GM18502 (cell line): ENCODE measurements around the gene DYNLT4.
"Not testable (repeated sequence)": the region's sequence is repeated elsewhere in the genome, so short reads cannot be mapped to it uniquely, and the experiment has no call there.

Experiments
- ATAC-seq: cut with Tn5 transposase; IDR thresholded peaks from one replicate; pipeline ENCODE4 v1.9.1; 2021; ENCODE audit warnings: mild to moderate bottlenecking; ENCODE audit not compliant: unreplicated experiment, poor library complexity

The DYNLT4 gene

DNA sequence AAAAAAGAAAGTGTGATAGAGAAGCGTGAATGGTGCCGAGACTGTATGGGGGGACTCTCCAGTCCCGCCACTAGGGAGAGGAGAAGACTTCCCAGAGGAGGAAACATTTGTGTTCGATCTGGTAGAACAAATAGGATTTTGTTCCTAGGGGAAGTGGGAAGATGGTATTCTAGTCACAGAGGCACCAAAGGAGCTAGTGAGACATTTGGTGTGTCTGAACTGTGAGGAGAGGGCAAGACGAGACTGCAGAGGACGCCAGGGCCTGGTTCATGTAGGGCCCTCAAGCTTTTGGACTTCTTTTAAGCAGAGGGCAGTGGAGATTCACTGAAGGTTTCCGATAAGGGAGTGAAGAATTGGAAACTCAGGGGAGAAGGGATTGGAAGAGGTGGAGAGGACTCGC, 4.1 kb upstream of the DYNLT4 start:
- ATAC-seq, result no peak

DNA sequence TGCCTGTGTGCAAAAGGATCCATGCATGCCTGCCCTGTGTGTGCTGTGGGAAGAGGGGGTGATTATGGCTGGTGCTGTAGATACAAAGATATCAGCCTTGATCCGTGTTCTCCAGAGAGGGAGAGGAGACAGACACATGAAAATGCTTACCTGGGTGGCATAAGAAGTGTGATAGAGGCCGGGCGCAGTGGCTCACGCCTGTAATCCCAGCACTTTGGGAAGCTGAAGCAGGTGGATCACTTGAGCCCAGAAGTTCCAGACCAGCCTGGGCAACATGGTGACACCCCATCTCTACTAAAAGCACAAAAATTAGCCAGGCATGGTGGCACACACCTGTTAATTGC, 3.6 kb upstream of the DYNLT4 start:
- not testable (repeated sequence) for ATAC-seq

DNA sequence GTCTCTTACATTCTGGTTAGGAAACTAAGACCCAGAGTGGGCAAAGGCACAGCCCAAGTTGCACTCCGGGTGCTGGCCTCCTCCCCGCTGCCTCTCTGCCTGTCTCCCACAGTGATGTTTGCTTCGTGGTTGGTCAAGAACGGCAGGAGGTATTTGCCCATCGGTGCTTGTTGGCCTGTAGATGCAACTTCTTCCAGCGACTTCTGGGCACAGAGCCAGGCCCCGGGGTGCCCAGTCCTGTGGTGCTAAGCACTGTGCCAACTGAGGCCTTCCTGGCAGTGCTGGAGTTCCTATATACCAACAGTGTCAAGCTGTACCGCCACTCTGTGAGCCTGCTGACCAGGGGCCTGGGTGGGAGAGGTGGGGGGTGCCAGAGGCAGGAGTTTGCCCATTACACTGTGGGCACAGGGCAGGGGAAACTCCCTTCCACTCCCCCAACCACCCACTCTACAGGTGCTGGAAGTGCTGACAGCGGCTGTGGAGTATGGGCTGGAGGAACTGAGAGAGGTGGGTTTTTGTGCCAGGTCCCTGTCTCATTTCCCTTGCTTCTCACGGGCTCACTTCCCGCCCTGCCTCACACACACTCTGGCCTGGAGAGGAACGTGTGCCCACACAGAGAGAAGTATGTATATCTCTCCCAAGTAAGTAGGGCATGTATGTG, 3.1 kb upstream of the DYNLT4 start:
- ATAC-seq, result no peak

DNA sequence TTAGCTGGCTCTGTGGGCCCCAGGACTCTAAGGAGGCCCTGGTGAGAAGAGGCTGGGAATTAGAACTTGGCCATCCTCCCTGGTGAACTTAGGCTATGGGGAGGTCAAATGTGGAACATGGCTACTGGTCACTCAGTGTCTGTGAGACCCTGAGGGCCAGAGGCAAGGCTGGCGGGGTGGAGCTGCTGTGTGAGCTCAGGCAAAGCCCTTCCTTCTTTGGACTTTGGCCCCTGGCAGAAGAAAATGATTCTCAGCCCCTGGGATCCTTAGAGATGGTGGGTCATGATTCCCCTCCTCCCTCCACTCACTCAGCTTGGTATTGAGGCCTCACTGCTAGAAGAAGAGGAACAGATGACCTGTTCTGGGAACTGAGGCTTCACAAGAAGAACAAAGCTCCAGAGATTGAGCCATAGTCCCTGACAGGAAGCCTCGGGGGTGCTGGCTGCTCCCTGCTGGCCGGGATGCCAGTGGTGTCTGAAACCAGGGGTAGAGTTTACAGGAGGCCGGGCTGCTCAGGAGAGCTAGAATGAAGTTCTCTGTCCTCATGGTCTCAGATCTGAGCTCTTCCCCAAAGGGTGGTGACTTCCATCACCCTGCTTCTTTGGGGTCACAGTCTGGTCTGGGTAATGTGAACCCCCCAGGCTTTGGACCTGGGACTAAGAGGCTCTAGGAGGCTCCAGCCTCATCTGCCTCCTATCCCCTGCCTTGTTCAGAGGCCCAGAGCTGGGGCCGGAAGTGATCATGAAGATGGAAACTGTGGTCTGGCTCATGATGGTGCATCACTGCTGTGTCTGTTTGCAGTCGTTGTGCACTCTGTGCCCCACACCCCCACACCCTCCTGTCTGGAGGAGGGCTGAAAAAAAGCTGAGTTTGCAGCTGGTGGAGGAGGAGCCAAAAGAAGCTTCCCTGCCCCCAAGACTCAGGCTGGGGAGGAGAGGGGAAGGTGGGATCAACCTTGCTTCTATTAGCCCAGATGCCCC, 2.1 kb upstream of the DYNLT4 start:
- peak; percentile 62 for ATAC-seq

DNA sequence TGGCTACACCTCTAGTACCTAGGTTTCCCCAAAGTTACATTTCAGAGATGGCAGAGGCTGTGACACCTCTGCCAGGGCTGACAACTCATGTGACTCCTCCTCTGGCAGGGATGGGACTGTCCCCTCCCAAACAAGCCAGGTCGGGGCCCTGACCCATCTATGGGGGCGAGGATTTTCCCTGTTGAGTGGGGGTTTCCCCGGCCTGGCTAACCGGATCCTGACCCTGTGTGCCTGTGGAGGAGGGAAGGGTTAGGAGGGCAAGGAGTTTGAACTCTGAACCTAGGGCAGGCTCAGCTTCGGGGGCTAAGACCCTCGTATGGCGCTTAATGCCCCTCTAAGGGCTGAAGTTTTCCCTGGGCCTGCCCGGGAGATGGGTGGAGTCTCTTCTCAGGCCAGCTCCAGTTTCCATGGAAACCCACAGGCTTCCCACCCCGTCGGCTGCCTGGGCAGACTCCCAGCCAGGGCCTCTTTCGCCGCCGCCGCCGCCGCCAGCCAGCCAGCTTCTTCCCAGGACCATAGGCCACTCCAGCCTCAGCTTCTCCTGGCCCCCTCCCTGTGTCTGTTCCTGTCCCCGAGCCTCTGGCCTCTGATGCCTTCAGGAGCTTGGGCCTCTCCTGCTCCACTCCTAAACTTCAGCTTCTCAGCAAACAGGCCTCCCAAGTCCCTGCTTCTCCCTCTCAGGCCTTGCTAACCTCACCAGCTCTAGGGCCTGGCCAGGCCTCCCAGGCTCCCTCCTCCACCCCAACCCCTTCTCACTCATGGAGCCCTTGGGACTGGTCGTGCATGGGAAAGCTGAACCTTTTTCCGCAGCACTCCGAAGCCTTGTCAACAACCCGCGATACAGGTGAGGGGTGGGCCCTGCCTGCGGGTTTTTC, 1.1 kb upstream of the DYNLT4 start, which contains the start of gene BTBD19:
BTBD19 (plus strand) TSS at position 461 of the 875 bp plus-strand sequence; CDS start at position 759, 298 bp downstream.
- peak; percentile 23 for ATAC-seq

DNA sequence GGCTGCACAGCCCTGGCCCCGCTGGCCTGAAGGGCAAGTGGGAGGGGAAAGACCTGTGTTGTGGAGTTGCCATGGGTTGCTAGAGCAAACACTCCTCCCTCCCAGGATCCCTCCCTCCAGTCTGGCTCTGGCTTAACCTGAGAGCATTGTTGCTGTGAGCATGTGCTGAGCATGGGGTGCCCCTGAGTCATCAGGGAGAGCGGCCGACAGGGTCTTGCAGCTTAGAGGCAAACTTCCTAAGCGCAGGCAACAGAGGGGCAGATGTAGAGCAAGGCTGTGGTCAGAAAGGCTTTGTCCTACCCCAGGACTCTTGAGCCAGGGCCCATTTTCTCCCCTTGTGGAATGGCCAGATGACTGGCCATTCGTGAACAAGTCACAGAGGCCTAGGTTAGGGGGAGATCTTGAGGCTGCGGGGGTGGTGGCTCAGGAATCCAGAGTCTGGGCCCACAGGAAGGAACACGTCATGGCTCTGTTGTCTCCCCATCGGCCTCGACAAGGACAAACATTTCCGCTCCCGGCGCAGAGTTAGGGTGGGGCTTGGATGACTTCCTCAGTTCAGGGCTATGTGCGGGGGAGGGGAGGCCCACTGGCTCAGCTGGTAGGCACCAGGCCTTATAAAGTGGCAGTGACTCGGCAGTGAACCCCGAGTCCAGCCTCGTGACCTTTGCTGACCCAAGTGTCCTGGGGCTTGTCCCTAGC, 362 bp upstream of the DYNLT4 start:
- peak; percentile 42 for ATAC-seq

DNA sequence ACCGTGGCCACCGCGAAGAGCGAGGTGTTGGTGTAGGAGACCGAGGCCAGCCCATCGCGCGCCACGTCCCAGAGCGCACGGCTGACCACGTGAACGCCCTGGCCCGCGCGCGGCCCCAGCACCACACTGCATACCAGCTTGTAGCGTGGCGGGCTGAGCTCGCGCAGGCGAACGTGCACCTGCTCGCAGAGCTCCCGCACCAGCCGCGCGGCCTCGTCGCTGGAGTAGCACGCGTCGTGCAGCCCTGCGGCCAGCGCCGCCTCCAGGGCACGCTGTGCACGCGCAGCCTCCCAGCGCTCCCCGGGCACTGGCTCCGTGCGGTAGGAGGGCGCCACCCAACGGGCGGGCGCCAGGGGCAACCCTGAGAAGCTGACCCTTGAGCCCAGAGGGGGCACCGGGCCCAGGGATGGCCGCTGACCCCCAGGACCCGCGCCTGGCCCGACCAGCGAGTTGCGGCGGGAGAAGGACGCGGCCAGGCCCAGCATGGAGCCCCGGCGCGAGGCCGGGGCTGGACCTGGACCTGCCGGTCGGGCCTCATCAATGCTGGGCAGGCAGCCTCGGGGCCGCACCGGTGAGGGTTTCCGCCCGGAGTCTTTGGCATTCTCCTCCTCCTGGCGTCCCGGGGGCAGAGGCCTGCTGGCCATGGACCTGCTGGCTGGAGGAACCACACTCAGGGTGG, 987 bp downstream of the DYNLT4 start:
- no peak for ATAC-seq

DNA sequence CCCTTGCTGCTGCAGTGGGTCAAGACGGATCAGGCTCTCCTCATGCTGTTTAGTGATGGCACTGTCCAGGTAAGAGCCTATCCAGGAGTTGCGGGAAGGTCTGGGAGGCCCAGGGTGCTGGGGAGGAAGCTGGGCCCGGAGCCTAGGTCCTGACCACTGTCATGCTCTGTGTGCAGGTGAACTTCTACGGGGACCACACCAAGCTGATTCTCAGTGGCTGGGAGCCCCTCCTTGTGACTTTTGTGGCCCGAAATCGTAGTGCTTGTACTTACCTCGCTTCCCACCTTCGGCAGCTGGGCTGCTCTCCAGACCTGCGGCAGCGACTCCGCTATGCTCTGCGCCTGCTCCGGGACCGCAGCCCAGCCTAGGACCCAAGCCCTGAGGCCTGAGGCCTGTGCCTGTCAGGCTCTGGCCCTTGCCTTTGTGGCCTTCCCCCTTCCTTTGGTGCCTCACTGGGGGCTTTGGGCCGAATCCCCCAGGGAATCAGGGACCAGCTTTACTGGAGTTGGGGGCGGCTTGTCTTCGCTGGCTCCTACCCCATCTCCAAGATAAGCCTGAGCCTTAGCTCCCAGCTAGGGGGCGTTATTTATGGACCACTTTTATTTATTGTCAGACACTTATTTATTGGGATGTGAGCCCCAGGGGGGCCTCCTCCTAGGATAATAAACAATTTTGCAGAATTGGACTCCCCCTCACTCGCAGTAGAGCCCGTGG, 1.7 kb downstream of the DYNLT4 start:
- no peak for ATAC-seq

DNA sequence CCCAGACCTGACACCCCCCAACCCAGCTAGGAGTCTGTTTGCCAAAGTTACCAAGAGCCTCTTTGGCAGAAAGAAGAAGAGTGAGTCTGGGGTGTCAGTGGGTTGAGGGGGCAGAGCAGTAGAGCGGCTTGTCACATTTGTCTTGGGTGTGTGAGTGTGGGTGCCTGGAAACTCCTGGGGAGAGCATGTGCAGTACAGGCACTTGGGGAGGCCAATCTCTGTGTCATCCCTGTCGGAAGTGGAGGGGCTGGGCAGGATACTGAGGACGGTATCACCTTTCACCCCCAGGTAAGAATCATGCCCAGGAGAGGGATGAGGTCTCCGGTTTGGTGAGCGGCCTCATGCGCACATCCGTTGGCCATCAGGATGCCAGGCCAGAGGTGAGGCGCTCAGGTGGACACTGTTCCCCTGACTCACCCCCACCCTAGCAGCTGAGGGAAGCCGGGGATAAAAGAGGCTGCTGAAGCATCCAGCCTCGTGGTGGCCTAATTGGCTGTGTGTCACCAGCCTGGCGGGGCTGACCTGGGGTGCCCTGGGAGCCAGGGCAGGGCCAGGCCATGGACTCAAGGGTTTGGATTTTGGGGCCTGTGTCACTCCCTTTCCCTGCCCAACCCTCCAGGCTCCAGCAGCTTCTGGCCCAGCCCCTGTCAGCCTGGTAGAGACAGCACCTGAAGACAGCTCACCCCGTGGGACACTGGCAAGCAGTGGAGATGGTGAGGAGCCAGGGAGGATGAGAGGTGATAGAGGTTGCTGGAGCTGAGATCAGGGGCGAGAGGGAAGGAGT, 3.6 kb downstream of the DYNLT4 start:
- ATAC-seq, result no peak

DNA sequence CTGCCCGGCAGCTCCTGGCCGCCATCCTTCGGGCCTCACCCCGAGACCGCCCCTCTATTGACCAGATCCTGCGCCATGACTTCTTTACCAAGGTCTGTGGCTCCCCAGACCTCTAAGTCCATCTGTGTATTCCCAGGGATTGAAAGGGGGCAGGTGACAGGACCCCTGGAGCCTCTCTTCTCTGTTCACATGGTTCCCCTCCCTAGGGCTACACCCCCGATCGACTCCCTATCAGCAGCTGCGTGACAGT, 4.2 kb downstream of the DYNLT4 start:
- no peak for ATAC-seq

DNA sequence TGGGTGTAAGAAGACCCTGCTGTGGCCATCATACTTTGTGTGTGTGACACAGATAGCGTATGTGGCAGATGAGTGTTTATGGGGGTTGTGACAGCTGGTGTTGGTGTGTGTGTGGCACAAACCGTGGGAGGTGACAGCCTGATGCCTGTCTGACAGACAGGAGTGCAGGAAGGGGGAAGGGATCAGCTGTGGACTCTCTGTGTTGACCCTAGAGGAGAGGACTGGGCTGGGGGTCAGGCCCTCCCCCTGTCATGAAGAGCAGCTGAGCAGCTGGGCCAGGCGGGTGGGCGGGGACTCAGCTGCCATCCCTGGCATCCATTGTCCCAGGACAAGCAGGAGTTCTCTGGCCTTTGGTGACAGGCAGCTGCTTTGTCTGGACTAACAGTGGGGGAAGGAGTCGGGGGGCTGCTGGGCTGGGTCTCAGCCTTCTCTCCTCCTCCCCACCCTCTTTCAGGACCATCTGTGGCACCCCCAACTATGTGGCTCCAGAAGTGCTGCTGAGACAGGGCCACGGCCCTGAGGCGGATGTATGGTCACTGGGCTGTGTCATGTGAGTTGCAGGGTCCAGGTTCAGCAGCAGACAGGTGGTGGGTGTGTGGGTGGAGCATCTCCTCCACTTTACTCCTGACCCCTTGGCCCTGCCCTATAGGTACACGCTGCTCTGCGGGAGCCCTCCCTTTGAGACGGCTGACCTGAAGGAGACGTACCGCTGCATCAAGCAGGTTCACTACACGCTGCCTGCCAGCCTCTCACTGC, 4.7 kb downstream of the DYNLT4 start:
- no peak for ATAC-seq

DNA sequence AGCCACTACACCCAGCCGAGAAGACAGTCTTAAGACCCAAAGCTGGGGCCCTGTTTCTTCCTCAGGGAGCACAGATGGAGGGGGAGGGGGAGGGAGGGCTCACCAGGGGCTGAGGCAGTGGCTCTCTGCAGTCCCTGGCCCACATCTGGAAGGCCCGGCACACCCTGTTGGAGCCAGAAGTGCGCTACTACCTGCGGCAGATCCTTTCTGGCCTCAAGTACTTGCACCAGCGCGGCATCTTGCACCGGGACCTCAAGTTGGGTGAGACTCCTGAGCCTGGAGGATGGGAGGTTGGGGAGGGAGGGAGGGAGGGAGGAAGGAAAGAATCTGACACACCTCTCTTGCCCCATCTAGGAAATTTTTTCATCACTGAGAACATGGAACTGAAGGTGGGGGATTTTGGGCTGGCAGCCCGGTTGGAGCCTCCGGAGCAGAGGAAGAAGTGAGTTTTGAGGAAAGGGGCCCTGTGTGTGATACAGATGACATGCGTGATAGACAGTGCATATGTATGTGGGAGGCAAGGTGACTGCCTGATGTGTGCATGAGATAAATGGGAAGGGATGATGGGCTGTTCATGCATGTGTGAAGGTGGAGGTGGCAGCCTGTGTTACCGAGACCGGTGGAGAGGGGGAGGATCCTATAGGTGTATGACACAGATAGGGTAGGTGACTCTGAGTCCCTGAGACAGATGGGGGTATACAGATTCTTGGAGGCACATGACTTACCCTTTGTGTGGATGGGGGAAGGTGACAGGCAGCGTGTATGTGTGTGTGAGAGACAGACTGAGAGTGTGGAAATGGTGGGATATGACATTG, 5.5 kb downstream of the DYNLT4 start:
- ATAC-seq, result no peak

DNA sequence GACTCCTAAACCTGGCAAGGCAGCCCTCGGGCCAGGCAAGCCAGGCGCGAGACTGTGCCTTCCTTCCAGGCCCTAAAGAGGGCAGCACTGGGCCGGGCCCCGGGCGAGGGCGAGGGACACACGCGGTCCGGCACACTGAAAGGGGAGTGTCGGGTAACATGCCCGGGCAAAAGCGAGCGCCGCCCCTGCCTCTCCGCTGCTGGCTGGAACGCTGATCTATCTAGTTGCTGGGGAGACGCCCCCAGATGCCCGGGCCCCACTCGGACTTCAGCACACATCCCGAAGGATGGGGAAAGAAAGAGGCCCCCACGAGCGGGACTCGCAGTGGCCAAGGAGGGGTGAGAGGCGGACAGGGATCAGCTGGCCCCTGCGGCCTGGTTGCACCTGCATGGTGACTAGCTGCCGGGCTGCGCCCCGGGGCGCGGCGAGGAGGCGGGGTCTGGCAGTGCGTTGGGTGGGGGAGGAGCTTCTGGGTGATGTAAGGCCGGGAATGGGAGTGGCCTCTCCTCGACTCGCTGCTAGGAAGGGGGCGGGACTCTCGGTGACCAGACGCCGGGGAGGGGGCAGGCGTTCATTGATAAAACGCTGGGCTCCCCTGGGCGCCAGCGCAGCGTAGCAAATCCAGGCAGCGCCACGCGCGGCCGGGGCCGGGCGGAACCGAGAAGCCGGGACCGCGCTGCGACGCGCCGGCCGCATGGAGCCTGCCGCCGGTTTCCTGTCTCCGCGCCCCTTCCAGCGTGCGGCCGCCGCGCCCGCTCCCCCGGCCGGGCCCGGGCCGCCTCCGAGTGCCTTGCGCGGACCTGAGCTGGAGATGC, 7.2 kb downstream of the DYNLT4 start, which contains the start of gene PLK3:
PLK3 (plus strand) TSS at position 608 of the 815 bp plus-strand sequence; CDS start at position 695, 87 bp downstream.
- ATAC-seq, result peak; percentile 83

DNA sequence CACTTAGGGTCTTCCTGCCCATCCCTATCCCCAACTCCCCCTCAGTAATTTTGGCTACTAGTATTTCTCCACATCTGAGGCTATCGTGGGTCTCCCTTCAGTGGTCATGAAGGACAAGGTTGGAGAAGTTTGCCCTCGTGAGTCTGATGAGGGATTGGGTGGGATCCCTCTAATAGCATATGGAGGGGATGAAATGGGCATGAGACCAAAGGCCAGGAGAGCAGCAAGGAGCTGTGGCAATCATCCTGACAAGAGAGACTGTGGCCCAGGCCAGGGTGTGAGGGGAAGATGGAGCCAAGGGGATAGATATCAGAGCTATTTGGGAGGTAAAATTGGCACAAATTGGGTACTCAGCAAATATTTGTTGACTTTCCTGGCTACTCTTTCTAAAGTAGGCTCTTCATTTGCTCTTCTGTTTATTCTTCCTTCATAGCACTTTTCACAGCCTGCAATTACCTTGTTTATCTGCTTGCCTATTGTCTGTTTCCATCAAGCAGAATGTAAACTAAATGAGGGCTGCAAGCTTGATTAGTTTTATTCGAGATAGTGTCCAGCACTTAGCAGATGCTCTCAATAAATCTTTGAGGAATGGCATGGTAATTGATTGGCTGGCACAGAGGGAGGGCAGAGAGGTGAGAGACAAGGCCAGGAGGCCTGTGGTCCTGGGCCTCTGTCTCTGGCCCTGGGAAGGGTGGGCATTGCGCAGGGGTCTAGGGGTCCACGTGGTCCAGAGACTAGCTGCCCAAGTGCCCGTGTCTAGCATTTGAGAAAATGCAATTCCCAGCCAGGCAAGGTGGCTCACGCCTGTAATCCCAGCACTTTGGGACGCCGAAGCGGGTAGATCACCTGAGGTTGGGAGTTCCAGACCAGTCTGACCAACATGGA, 8.4 kb downstream of the DYNLT4 start:
- no peak for ATAC-seq

DNA sequence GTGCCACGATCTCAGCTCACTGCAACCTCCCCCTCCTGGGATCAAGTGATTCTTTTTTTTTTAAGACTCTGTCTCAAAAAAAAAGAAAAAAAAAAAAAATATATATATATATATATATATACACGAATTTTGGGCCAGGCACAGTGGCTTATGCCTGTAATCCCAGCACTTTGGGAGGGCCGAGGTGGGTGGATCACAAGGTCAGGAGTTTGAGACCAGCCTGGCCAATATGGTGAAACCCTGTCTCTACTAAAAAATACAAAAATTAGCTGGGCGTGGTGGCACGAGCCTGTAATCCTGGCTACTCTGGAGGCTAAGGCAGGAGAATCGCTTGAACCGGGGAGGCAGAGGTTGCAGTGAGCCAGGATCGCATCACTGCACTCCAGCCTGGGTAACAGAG, 9.3 kb downstream of the DYNLT4 start:
- not testable (repeated sequence) for ATAC-seq
